Breast epithelium (tissue), 4 donors: ENCODE measurements around the gene TNKS1BP1. TPM values are rescaled to one million over a fixed set of nuclear protein-coding genes. Genes with fewer than 3 reads are reported as not detected.
A peak's percentile ranks its signal among the peaks of the same experiment; 100 is the strongest.

ENCODE experiments used
- DNase-seq, 2 donors: peaks; one replicate each; pipeline ENCODE4 v3.0.0-alpha.2; 2019; ENCODE audit warnings: low spot score in 2 of 2
- H3K27ac ChIP-seq, 2 donors: fragments of 200-600 bp; sonication (generic) in 1 of 2; one replicate each; pipeline ENCODE4 v1.5.1; 2016 to 2019; ENCODE audit warnings: mild to moderate bottlenecking in 1 of 2
- H3K27me3 ChIP-seq, 2 donors: fragments of 200-600 bp; sonication (generic) in 1 of 2; one replicate each; pipeline versions ENCODE4 v1.5.1 to v1.6.0; 2017 to 2019; ENCODE audit warnings: control low read depth in 1 of 2, mild to moderate bottlenecking in 1 of 2
- H3K36me3 ChIP-seq: fragments of 200-600 bp; one replicate; pipeline ENCODE4 v1.5.1; 2019
- H3K4me1 ChIP-seq, 2 donors: fragments of 200-600 bp; sonication (generic); one replicate each; pipeline ENCODE4 v1.5.1; 2016 to 2019; ENCODE audit warnings: control low read depth in 1 of 2
- H3K4me3 ChIP-seq, 3 donors: fragments of 200-600 bp; sonication (generic); 1 replicate in 2 of 3; 2 replicates in 1 of 3; pipeline ENCODE4 v1.5.1; 2016 to 2019; ENCODE audit warnings: mild to moderate bottlenecking in 3 of 3, moderate library complexity in 2 of 3
- H3K9me3 ChIP-seq, 2 donors: fragments of 200-600 bp; sonication (generic) in 1 of 2; one replicate each; pipeline ENCODE4 v1.5.1; 2016 to 2019; ENCODE audit warnings: control low read depth in 1 of 2
- POLR2A ChIP-seq: fragments of 450-650 bp; IDR thresholded peaks from one replicate; pipeline ENCODE4 v1.6.1; 2016; ENCODE audit warnings: antibody characterized with exemption, mild to moderate bottlenecking, moderate library complexity
- POLR2AphosphoS5 ChIP-seq, 3 donors: sonication (generic); formaldehyde crosslinking; IDR thresholded peaks; one replicate each; pipeline ENCODE4 v1.6.1; 2017; ENCODE audit warnings: antibody characterized with exemption in 3 of 3
- intact Hi-C: fragments of 100-400 bp; cut with DNase I; formaldehyde crosslinking; loops from one replicate; pipeline ENCODE4 v1.15.1; 2023; ENCODE audit warnings: low total_unique reads
- total RNA-seq, 3 donors: library from RNA; depleted of rRNA; stranded (reverse); fragments of >200 nt; gene quantifications; one replicate each; pipeline ENCODE4 v1.1.0, GENCODE V29; 2016
- TF ChIP-seq, protein P1 (sequence below), 3 donors: fragments of 450-650 bp; IDR thresholded peaks; one replicate each; pipeline ENCODE4 v1.5.1; 2016 to 2017; ENCODE audit warnings: antibody characterized with exemption in 3 of 3, mild to moderate bottlenecking in 3 of 3, moderate library complexity in 3 of 3

TNKS1BP1 gene
- total RNA-seq, 3 donors from 2014 or later, result 79.3 to 111 (median 82.7) TPM

DNA sequence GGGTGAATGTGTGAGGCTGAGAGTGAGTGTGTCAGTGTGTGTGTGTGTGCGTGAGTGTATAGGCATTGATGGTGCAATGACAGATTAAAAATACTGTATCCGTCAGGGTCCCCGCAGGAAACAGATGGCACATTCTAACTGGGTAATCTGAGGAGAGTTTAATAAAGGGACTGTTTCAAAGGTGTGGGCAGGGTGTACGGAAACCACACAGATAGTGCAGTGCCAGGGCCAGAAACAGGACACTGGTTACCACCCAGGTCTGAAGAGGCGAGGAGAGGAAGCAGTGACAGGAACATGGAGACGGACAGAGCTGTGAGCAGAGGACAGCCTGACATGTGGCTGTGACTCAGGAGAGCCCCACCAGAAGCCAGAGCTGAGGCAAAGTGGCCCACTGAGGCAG is 29.9 kb upstream of the TNKS1BP1 start:
- TF ChIP-seq POLR2A (no peak), POLR2AphosphoS5 (IDR thresholded peaks at IDR 0.05) (no peak)
- TF ChIP-seq, protein P1, sequence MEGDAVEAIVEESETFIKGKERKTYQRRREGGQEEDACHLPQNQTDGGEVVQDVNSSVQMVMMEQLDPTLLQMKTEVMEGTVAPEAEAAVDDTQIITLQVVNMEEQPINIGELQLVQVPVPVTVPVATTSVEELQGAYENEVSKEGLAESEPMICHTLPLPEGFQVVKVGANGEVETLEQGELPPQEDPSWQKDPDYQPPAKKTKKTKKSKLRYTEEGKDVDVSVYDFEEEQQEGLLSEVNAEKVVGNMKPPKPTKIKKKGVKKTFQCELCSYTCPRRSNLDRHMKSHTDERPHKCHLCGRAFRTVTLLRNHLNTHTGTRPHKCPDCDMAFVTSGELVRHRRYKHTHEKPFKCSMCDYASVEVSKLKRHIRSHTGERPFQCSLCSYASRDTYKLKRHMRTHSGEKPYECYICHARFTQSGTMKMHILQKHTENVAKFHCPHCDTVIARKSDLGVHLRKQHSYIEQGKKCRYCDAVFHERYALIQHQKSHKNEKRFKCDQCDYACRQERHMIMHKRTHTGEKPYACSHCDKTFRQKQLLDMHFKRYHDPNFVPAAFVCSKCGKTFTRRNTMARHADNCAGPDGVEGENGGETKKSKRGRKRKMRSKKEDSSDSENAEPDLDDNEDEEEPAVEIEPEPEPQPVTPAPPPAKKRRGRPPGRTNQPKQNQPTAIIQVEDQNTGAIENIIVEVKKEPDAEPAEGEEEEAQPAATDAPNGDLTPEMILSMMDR (IDR thresholded peaks at IDR 0.05), result no peak
- Histone ChIP-seq H3K27me3 (no peaks in the 10 kb centered on the region), H3K9me3 (no peaks in the 10 kb centered on the region), H3K36me3 (no peaks in the 10 kb centered on the region), H3K4me3 (no peak overlapping the region), H3K27ac (no peak overlapping the region), H3K4me1 (no peaks in the 10 kb centered on the region)
- no peak for DNase-seq
- intact Hi-C loops, result no loop called here

DNA sequence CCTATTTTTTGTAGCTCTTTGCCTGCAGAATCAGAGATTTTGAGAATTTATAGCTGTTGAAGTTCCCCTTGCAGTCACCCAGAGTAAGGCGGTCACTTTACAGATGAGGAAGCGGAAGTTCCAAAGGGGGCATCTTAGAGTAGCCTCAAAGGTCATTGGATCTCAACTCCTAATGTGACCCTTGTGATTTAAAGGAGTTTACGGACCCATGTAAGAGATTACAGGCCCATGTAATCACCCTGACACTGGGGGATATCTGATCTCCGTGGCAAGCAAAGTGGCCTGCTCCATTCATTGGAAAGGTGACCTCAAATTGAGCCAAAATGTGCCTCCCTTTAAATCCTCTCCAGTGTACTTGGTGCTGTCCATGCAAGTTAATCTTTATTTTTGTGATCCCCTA is 29.1 kb upstream of the TNKS1BP1 start:
- Histone ChIP-seq H3K27ac (no peak overlapping the region), H3K9me3 (no peaks in the 10 kb centered on the region), H3K4me3 (no peak overlapping the region), H3K4me1 (no peaks in the 10 kb centered on the region), H3K36me3 (no peaks in the 10 kb centered on the region), H3K27me3 (no peaks in the 10 kb centered on the region)
- DNase-seq, result no peak
- TF ChIP-seq POLR2AphosphoS5 (IDR thresholded peaks at IDR 0.05) (no peak), POLR2A (no peak)
- TF ChIP-seq, protein P1 (IDR thresholded peaks at IDR 0.05), result no peak
- intact Hi-C loops, result no loop called here

DNA sequence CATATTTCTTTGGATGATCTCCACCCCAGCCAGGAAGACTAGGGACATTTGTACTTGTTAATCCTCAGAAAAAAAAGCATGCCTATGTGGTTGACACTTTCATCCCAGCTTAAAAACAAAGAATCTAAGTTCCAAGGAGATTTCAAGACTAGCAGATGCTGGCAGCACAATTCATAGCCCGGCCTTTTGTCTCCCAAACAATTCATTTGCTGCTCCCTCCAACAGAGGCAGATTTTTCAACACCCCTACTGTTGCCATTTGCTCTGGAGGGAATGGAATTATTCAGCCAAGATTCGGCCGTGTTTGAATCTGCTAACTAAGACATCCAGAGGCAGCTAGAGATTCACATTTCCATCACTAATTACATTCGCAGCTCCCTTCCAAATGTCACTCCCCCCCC is 28.7 kb upstream of the TNKS1BP1 start:
- Histone ChIP-seq H3K36me3 (no peaks in the 10 kb centered on the region), H3K4me3 (no peak overlapping the region), H3K4me1 (no peaks in the 10 kb centered on the region), H3K9me3 (no peaks in the 10 kb centered on the region), H3K27me3 (no peaks in the 10 kb centered on the region), H3K27ac (no peak overlapping the region)
- no peak for DNase-seq
- intact Hi-C loops, result no loop called here
- no peak for TF ChIP-seq POLR2A
- TF ChIP-seq, protein P1 (IDR thresholded peaks at IDR 0.05), result no peak
- TF ChIP-seq POLR2AphosphoS5 (IDR thresholded peaks at IDR 0.05), result no peak

DNA sequence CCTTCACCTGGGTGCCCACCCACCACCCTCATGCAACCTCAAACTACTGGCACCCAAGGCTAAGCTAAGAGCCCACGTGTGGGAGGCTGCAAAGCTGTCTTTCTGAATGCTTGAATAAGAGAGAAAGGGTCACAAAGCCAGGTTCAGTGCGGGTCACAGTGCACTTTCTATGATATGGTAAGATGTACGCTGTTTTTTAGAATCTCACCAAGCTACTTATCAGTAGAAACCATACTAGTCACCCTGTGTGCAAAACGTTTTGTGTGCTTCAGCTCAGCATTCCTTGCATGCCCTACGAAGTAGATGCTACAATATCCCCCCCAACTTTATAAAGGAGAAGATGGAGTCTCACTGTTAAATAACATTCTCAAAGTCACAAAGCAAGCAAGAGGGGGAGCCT is 28.3 kb upstream of the TNKS1BP1 start:
- no peaks in the 10 kb centered on the region for H3K4me1 ChIP-seq
- H3K27me3 ChIP-seq, result no peaks in the 10 kb centered on the region
- H3K27ac ChIP-seq, result no peak overlapping the region
- H3K9me3 ChIP-seq, result no peaks in the 10 kb centered on the region
- H3K4me3 ChIP-seq, result no peak overlapping the region
- intact Hi-C loops, result no loop called here
- no peaks in the 10 kb centered on the region for H3K36me3 ChIP-seq
- TF ChIP-seq POLR2A, result no peak
- TF ChIP-seq, protein P1 (IDR thresholded peaks at IDR 0.05), result no peak
- TF ChIP-seq POLR2AphosphoS5 (IDR thresholded peaks at IDR 0.05), result no peak
- no peak for DNase-seq

DNA sequence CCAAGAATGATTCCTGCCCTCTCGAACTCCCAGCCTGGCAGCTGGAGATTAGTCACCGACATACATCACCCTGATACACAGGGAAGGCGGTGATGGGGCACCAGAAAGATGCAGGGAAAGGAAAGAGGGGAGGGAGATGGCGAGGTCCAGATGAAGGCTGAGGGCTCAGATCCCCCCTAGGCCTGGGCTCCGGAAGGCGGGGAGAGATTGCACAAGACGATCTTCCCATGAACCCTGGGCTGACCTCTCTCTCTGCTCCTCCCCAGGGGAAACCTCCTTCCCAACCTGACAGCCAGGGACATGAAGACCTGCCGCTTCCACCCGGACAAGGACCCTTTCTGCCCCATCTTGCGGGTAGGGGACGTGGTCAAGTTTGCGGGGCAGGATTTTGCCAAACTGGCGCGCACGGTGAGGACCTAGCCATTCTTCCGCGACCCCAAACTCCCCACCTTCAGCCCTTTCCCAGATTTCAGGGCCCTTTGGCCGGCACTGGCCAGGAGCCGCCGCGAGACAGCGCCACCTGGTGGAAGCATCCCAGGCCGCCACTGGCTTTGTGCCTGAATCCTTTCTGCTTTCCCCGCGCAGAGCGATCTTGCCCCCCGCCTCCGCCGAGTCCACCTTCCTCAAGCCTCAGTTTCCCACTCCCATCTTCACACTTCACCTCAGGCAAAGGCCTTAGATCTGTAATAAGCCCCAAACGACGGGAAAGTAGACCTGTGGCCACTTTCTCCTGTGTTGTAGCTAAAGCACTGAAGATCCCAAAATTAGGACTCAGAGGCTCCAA is 24.9 kb upstream of the TNKS1BP1 start:
- Histone ChIP-seq H3K4me3 (peak overlapping the region in 1 of 3 donors; percentile 29), H3K4me1 (no peaks in the 10 kb centered on the region), H3K27ac (peak overlapping the region in 1 of 2 donors; percentile 12), H3K9me3 (no peaks in the 10 kb centered on the region), H3K27me3 (no peaks in the 10 kb centered on the region), H3K36me3 (no peaks in the 10 kb centered on the region)
- DNase-seq, result peak in 1 of 2 donors; percentile 71
- intact Hi-C loops, result loop anchor here (10.0 kb wide), 1 partner anchor 105 kb away; no protein-coding TSS in a partner anchor
- TF ChIP-seq, protein P1 (IDR thresholded peaks at IDR 0.05), result peak; percentile 55 to 81 (median 59)
- no peak for TF ChIP-seq POLR2A
